H4 (cell line): ENCODE results near the gene MTHFD1L. TPM values are rescaled to one million over a fixed set of nuclear protein-coding genes. Genes with fewer than 3 reads are reported as not detected.

Experiments
- DNase-seq: peaks from one replicate; pipeline ENCODE4 v3.0.0-alpha.2; 2015; ENCODE audit warnings: low spot score
- total RNA-seq: library from RNA; depleted of rRNA; stranded (reverse); fragments of >200 nt; shearing (Covaris generic); gene quantifications from 2 replicates; pipeline ENCODE4 v1.2.3, GENCODE V29; 2014

The MTHFD1L gene
- total RNA-seq, 1 experiment from 2014 or later: 20.1 TPM

DNA sequence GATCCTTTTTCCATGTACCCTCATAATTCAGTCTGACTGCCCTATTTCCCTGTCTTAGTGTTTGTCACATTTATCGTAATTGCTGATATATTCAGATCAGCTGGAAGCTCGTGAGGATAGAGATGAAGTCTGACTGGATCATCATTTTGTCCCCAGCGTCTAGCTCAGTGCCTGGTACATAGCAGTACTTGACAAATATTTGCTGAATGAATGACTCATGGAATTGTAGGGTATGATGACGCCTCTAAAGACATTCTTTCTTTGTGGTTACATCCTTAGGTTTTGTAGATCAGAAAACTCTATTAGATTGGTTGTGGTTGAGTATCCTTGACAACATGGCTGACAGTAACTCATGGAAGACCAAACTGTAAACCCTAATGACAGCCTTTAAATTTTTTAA lies 68.9 kb downstream of the MTHFD1L start:
- DNase-seq: peak; percentile 12

DNA sequence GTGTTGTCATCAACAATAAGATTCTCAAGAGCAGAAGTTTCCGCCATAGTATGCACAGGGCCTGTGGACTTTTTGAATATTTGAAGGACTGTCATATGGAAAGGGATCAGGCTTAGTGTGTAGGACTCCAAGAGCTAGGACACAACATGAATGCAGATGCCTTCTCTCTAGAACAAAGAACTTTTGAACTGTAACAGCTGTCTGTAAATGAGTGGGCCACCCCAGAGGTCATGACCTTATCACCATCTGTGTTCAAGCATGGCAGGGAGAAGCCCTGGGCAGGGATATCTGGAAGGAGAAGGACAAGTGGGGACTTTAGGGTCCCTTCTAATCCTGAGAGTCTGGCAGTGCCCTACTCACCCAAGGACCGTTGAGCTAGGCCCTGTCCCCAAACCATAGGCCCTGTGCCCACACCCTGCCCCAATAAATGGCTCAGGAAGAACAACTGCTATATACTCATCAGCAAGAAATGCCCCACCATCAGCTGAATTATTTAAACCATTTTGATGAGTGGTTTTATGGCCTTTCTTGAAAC lies 70.6 kb downstream of the MTHFD1L start:
- no peak for DNase-seq

DNA sequence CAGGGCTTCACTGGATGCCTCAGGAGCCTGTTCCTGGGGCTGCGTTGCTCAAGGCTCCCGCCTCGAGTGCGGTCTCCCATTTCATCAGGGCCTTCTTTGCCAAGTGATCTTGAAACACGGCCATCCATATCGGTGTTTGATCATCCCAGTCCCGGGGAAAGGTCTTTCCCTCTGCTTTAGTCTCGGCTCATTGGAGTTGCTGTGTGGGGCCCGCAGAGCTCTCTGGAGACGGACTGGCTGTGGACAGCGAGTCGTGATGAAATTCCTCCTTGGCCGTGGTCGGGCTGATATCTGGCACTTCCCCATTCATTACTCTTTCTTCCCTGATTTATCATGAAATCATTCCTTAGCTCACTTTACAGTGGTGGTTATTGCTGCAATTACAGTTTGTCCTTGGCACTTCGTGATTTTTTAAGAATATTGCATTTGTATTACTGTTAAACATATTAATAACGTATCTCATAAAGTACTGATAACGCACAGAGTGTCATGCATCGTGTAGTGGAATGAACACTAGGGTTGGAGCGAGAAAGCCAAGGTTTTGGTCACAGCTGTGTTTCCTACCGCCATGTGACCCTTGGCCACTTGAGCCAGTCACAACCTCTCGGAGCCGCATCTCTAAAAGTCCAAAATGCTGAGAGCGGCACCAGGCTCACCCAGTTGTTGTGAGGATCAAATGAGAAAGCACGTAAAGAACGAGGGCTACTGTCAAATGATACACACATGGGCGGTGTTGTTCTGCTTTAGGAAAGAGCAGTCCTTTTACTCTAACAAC lies 71.8 kb downstream of the MTHFD1L start:
- no peak for DNase-seq

DNA sequence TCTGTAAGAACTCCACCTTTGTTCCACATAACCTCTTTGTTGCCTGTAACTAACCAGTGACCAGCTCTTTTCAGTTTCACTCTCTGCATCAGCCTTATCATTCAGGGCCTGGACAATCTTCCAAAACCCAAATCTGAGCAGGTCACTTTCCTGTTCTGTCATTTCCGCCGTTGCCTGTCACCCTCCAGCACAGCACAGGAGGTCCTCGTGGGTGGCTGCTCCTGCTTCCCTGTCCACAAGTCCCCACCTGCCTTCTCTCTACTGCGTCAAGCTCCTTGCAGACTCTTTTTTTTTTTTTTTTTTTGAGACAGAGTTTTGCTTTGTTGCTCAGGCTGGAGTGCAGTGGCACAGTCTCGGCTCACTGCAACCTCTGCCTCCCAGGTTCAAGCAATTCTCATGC lies 73.9 kb downstream of the MTHFD1L start:
- no peak for DNase-seq

DNA sequence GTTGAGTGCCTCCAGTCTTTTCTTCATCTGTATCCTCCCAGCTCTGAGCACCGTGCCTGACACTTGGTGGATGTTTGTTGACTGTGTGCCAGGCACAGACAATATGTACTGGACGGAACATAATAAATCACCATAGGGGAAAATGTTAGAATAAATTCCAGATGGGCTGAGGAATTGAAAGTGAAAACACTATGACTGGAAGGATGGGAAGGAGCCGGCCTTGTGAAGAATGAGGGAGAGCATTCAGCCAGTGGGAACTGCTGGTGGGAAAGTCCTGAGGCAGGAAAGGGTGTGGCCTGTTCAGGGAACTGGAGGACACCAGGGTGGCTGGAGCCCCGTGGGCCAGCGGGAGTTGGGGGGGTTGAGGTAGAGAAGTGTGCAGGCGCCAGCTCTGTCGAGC lies 75.4 kb downstream of the MTHFD1L start:
- no peak for DNase-seq

DNA sequence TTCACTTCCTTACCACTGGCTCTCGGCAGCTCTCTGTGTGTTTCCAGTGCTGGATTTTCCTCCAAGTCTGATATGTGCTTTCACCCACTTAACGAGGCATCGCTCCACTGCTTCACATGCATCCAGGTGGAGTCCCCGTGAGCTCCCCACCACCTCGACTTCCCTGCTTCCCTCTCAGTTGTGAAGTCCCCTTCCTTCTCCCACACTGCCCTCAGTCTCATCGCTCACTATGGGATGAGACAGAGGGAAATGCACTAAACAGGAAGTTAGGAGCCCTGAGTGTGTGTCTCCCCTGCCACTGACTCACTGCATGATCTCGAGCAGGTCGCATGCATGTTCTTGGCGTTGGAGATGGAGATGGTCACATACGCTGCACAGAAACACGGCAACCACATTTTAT lies 84.0 kb downstream of the MTHFD1L start:
- no peak for DNase-seq

DNA sequence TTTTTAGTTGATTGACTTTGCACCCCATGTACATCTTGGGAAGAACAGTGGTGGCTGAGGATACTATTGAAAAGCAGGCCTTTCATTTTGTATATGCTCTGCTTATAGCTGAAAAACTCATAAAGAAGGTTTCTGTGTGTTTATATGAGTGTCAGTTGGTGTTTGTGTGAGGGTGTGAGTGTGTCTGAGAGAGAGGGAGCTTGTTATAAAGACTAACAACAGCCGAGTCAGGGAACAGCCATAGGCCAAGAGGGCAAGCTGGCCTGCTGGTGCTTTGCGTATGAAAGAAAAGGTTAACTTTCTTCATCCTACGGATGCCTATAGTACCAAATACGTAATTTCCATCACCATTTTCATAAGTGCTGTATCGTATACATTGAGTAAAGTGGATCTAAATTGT lies 88.3 kb downstream of the MTHFD1L start:
- DNase-seq: no peak

DNA sequence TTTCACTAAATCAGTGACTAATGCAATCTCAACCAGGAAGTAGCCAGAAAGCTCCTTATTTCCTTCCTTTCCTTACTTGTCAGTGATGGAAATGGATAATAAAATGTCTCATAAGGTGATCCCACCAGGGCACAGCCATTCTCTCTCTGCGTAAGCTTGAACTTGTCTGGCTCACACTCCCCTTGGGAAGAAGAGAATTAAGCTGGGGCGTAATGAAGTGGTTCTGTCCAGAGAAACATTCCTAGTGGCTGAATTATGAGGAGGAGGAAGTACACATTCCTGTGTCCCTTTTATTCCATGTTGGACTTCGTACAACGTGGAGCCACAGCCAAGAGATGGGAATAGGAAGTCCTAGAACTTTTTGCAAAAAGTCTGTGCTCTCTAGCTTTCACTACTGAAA lies 93.7 kb downstream of the MTHFD1L start:
- DNase-seq: no peak

DNA sequence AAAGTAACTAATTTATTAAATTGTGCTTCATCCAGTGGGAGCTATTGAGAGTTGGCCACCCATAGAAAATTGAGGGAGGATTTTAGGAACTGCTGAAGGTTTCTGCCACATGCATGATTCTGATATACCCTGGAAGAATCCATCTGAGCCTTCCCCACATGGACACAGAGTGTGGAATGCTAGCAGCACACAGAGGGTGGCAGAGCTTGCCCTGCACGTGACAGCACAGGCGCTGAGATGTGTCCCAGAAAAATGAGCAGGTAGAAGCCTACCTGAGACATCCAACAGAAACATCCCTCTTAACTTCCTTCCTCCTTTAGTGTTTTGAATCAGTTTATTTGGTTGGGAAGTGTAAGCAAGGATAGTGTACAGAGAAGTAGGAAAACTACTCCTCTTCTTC lies 96.9 kb downstream of the MTHFD1L start:
- no peak for DNase-seq

DNA sequence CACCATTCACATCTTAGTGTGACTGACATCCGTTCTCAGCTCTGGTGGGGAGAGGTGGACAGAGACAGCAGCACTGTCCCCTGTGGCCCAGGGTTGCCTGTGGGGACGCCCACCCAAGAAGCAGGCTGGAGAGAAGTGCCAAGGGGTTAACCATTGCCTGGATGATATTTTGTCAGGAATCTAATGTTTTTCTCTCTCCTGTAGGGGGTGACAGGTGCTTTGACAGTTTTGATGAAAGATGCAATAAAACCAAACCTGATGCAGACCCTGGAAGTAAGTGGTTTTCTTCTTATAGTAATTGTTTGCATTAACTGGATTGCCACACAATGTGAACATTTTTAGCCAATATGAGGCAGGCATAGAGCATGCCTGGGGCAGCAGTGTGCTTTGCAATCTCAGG lies 99.3 kb downstream of the MTHFD1L start:
- no peak for DNase-seq

DNA sequence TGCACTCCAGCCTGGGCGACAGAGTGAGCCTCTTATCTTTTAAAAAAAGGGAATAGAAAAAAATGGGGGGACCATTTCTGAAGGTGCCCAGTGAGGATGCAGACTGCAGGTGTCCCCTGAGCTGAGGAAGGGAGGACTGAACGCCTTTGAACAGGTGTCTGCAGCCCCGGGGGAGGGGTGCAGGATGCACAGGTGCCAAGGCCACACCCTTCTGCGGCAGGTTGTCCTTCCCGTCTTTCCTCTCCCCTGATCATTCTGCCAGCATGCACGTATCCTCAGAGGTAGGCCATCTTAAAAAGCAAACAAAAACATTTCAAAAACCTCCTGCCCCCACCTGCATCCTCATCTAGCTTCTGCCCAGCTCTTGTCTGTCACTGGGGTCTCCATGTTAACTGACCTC lies 101.3 kb downstream of the MTHFD1L start:
- no peak for DNase-seq

DNA sequence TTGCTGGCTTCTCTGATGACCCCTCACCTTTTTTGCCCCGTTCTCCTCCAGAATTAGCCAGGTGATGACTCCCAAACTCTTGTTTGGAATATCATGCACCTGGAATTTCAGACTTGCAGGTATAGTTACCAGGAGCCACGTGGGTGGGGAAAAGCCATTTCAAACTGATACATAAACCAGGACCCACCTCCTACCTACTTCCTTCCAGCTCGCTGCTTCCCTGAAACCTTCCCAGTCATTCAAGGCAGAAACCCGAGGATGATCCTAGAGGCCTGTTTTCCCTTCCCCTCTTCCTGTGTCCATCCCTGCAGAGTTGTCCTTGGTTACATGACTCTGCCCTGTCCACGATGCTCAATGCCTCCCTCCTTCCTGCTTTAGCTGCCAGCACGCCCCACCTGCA lies 101.9 kb downstream of the MTHFD1L start:
- no peak for DNase-seq

DNA sequence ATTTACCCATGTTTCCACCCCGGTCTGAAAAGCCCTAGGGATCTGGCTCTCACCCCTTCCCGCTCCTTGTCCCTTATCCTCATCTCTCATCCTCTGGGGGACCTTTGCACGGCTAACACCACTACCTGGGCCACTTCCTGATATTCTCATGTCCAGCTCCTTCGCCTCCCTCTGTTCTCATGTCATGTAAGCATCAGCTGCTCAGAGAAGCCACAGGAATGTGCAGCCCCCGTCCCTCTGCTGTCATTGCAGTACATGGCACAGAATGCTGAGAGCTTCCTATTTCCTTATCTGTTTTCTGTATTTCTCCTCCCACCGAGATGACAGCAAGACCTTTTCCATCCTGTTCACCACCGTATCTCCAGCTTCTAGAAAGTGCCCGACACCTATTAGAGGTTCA lies 102.4 kb downstream of the MTHFD1L start:
- no peak for DNase-seq

DNA sequence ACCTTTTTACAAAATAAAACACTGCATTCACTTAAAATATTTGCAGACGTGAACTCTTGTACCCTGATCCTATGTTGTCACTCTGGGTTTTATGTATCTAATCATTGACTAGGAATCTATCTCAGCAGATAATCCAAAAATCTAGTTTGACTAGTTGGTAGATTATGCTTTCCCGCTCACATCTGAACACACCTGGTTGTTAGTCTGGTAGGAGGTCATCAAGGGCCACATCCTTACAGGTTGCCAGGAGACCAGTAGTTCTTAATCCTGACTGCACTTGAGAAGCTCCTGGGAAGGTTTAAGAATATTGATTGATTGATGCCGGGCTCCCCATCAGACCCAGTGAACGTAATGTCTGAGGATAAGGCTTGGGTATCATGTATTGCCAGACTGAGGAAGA lies 104.4 kb downstream of the MTHFD1L start:
- DNase-seq: no peak

DNA sequence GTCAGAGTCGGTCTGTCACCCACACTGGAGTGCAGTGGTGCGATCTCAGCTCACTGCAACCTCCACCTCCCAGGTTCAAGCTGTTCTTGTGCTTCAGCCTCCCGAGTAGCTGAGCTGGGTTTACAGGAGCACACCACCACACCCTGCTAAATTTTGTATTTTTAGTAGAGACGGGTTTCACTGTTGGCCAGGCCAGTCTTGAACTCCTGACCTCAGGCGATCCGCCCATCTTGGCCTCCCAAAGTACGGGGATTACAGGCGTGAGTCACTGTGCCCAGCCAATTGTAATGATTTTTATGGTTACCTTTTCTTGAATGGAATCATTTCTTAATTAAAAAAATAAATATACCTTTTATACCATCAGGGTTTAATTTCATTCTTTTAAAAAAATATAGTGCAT lies 105.7 kb downstream of the MTHFD1L start:
- DNase-seq: no peak

DNA sequence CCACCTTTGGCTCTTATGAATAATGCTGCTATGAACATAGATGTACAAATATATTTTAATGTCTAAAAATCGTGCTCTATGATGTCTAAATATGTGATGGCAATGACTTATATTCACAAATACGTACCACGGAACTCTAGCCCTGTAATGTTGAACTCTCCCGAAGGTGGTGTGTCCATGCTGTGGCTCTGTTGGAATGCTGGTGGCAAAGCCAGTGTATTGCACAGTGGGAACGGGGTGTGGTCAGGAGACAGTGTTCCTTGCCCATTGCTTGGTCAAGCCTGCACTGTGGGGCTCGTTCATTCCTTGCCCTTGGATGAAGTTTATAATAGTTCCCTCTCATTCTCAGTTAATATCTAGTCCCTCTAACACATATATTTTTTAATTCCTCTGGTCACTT lies 109.6 kb downstream of the MTHFD1L start:
- no peak for DNase-seq

DNA sequence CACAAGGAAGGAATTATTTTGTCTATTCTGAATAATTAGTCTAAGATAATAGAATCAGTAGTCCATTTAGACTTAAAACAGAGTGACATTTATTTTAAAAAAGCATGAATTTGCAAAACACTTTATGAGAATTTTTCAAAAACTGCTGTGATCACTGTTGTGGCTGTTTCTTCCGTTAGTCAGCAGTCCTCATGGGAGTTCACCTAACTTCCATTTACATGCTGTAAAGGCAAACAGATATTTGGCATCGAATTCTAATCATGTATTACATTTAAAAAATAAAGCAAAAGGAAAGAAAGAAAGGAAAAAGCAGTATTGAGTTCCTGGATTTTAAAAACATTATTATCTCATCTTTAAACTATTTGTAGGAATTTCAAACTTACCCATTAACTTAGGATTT lies 111.8 kb downstream of the MTHFD1L start:
- DNase-seq: no peak

DNA sequence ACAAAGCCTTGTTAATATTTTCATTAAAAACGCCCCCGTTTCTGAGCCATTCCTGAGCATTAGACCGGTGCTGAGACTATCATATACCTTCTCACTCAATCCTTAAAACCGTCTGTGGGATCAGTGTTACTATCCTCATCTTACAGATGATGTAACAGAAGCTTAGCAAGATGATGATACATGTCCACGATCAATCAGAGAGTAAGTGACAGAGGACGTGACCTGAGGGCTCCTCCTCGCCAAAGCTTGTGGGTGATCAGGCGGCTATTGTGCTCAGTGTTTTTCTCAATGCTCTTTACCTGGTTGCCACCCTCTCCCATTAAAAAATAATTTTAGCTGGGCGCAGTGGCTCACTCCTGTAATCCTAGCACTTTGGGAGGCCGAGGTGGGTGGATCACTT lies 113.1 kb downstream of the MTHFD1L start:
- no peak for DNase-seq

DNA sequence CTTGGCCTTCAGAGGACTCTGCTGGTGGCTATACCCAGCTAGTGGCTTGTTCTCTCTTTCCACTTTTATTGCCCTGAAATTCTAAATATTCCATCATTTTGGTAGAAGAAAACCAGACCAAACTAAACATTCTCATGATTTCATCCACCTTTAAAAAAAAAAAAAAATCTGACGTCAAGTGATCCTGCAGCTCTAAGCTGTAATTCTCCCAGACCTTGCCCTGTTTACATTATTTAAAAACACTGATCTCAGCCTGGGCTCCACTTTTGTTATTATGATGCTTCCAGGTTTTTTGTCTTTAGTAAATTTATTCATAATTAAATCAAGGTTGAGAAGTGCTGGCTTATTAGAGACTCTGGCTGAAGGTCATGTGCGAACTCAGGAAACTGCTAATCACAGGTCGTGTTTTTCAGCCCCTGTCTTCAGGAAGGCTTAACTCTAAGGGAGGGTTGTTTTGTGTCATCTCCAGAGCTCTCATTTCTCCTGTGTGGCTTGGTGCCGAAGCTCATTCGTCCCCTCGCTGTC lies 114.4 kb downstream of the MTHFD1L start:
- DNase-seq: no peak

DNA sequence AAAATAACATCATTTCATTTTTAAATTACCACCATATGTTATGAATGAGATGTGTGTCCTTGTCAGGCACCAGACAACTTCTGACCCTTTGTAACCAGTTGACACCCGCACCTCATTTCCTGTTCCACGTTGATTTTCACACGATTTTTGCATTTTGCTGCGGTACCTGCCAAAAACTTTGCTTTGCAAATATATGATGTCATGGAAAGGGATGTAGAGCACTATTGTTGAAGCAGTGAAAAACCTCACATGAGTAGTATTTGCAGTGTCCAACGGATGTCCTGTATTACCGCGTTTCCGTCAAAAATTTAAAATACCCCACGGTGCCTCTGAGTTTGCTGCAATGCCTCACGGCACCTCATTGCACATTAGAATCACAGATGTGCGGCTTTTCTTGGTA lies 115.6 kb downstream of the MTHFD1L start:
- DNase-seq: no peak

DNA sequence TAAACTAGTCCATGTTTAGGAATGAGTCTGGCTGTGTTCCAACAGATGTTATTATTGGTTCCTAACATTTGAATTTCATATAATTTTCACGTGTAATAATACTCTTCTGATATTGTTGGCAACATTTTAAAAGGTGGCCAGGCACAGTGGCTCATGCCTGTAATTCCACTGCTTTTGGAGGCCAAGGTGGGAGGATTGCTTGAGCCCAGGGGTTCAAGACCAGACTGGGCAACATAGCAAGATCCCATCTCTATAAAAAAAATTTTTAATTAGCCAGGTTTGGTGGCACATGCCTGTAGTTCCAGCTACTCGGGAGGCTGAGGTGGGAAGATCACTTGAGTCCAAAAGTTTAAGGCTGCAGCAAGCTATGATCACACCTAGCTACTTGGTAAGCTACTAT lies 116.2 kb downstream of the MTHFD1L start:
- no peak for DNase-seq

DNA sequence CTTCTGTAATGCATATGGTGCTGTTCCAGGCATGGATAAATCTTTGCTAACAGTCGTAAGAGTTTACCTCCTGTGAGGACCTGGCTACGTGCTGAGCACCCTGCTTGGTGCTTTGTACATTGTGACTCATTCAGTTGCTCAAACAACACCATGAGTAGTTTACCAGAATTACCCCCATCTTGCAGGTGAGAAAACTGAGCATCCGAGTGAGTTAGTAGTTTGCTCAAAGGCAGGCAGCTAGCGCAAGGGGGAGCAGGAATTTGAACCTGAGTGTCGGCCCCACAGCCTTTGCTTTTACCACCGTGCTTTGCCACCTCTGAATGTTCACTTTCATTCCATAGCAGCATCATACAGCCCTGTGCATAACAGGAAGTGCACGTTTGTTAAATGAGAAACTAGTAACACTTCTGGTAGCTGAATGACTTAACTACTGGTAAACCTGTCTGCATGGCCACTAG lies 121.9 kb downstream of the MTHFD1L start:
- DNase-seq: no peak

DNA sequence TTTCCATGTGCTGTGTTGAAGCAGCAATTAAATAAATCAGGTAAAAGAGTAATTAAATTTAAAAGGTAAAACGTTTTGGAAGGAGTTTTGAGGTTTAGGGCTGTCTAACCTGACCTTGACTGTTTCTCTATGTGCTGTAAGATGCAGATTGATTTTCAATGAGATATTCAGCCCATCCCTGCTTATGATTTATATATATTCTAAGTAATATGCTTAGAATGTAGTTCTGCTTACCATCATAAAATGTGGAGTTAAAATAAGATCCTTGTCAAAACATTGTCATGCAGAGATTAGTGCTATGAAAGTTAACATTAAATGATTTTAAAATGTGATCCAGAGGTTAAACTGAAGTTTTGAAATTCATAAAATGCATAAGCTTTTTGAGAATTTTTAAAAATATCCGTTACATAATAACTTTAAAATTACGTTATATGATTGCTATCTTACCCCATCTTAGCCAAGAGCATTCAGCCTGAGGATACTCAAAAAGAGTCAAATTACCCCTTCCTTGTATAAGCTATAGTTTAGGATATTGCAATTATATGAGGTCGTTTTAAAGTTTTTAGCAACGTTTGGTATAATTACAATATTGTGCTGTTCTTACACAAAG lies 122.5 kb downstream of the MTHFD1L start:
- DNase-seq: no peak
